ENCODE results near the gene LRRC25. TPM values are rescaled to one million over a fixed set of nuclear protein-coding genes. Genes with fewer than 3 reads are reported as not detected.

LRRC25 gene
- polyA plus RNA-seq, 2 of the 4 experiments (the other 2 are of a cell fraction), result not detected

- TF ChIP-seq REST (IDR thresholded peaks at IDR 0.05) (no peak), ZNF302 (CRISPR knock-in tag; IDR thresholded peaks at IDR 0.05) (no peak), SREBF2 (IDR thresholded peaks at IDR 0.05) (no peak), RCOR1 (IDR thresholded peaks at IDR 0.05; ENCODE audit: low read depth, low read length) (no peak), ZC3H11A (IDR thresholded peaks at IDR 0.05) (no peak), ZSCAN20 (CRISPR knock-in tag; IDR thresholded peaks at IDR 0.05) (no peak), EHMT2 (IDR thresholded peaks at IDR 0.05; ENCODE audit: low read depth) (no peak), POLR2AphosphoS2 (conservative IDR thresholded peaks at IDR 0.05; ENCODE audit: low read length) (no peak), CTCF (IDR thresholded peaks at IDR 0.05) (no peak)
Observed at GRCh38 chr19:18443831-18444230, 46.4 kb upstream of the LRRC25 start (continued).

- H3K4me1 ChIP-seq, result peaks cover 27% of the 10 kb centered on the region
- no peak for TF ChIP-seq RAD21 (conservative IDR thresholded peaks at IDR 0.05 in 1 of 2, IDR thresholded peaks at IDR 0.05 in 1 of 2)
- no peak for TF ChIP-seq RARB (CRISPR knock-in tag; IDR thresholded peaks at IDR 0.05)
- TF ChIP-seq ZC3H11A (IDR thresholded peaks at IDR 0.05), result no peak
- TF ChIP-seq MAFK (IDR thresholded peaks at IDR 0.05; ENCODE audit: partially characterized antibody), result no peak
- no peak for TF ChIP-seq MYC (IDR thresholded peaks at IDR 0.05; ENCODE audit: borderline replicate concordance, low read length)
- no peak for TF ChIP-seq EP300 (IDR thresholded peaks at IDR 0.05)
- TF ChIP-seq CBX8 (IDR thresholded peaks at IDR 0.05), result no peak
- FAIRE-seq, result no peak
- ChIA-PET CTCF (interaction anchor here (1.3 to 2.1 kb wide), 2 partner anchors 9 to 27 kb away, joined by 4 to 11 read pairs; no protein-coding TSS in a partner anchor), POLR2A (no interaction called here)
- H3K27ac ChIP-seq, result no peak overlapping the region
- no peak overlapping the region for H3K4me3 ChIP-seq
- no peak for ATAC-seq
- H3K4me2 ChIP-seq, result no peak overlapping the region
- DNase-seq (ENCODE audit: low read depth in 1 of 2, low spot score in 1 of 2), result no peak
- 95% methylated on average over 4 of the region's 6 CpGs for WGBS (ENCODE audit: missing lambda C conversion rate)
- H3K9me3 ChIP-seq, result no peaks in the 10 kb centered on the region
Observed at GRCh38 chr19:18443406-18443805, 46.0 kb upstream of the LRRC25 start.

GRCh38 chr19:18442941-18443340, 45.5 kb upstream of the LRRC25 start:
- H3K4me3 ChIP-seq, result no peak overlapping the region
- POLR2A ChIA-PET, result no interaction called here
- CTCF ChIA-PET, result interaction anchor here (2.1 kb wide), 1 partner anchor 9 kb away, joined by 11 read pairs; no protein-coding TSS in a partner anchor
- no peak for ATAC-seq
- no peak for DNase-seq (ENCODE audit: low read depth in 1 of 2, low spot score in 1 of 2)
- no peak for TF ChIP-seq JUN (IDR thresholded peaks at IDR 0.05)
- 91% methylated on average over 12 of the region's 12 CpGs for WGBS (ENCODE audit: missing lambda C conversion rate)
- peaks cover 30% of the 10 kb centered on the region for H3K4me1 ChIP-seq
- no peaks in the 10 kb centered on the region for H3K9me3 ChIP-seq
- no peak overlapping the region for H3K27ac ChIP-seq
- H3K4me2 ChIP-seq, result no peak overlapping the region
- no peak for FAIRE-seq

Data from A549 (cell line).